Ascending aorta (tissue), 2 donors: Measurements from ENCODE around the gene RLN3. TPM values are rescaled to one million over a fixed set of nuclear protein-coding genes. Genes with fewer than 3 reads are reported as not detected.
"Not testable (repeated sequence)": the region's sequence is repeated elsewhere in the genome, so short reads cannot be mapped to it uniquely, and the experiment has no call there.

Source experiments
- DNase-seq, 2 donors: peaks; one replicate each; pipeline ENCODE4 v3.0.0-alpha.2; 2019; ENCODE audit warnings: low spot score in 2 of 2
- H3K27ac ChIP-seq, 2 donors: fragments of 200-600 bp; sonication (generic); one replicate each; pipeline ENCODE4 v1.5.1; 2016 to 2017; ENCODE audit warnings: mild to moderate bottlenecking in 1 of 2
- H3K27me3 ChIP-seq: fragments of 200-600 bp; sonication (generic); one replicate; pipeline ENCODE4 v1.5.1; 2017
- H3K36me3 ChIP-seq, 2 donors: fragments of 200-600 bp; sonication (generic); one replicate each; pipeline ENCODE4 v1.5.1; 2016
- H3K4me1 ChIP-seq, 2 donors: fragments of 200-600 bp; sonication (generic); one replicate each; pipeline ENCODE4 v1.5.1; 2016 to 2017; ENCODE audit warnings: mild to moderate bottlenecking in 1 of 2
- H3K4me3 ChIP-seq, 2 donors: fragments of 200-600 bp; sonication (generic); one replicate each; pipeline ENCODE4 v1.5.1; 2016 to 2017; ENCODE audit warnings: mild to moderate bottlenecking in 1 of 2
- H3K9me3 ChIP-seq, 2 donors: fragments of 200-600 bp; sonication (generic); one replicate each; pipeline ENCODE4 v1.5.1; 2016
- CTCF ChIP-seq, 3 experiments: fragments of 200-600 bp in 2 of 3; fragments of 450-650 bp in 1 of 3; sonication (generic) in 2 of 3; IDR thresholded peaks; one replicate each; pipeline ENCODE4 v1.5.1; 2016 to 2019; ENCODE audit warnings: antibody characterized with exemption in 3 of 3, mild to moderate bottlenecking in 1 of 3, moderate library complexity in 1 of 3
- intact Hi-C: fragments of 100-400 bp; cut with DNase I; formaldehyde crosslinking; loops from one replicate; pipeline ENCODE4 v1.15.1; 2023
- total RNA-seq: library from RNA; depleted of rRNA; stranded (reverse); fragments of >200 nt; gene quantifications from one replicate; pipeline ENCODE4 v1.1.0, GENCODE V29; 2016

Gene RLN3
- total RNA-seq, 1 donor from 2014 or later, result not detected

- intact Hi-C loops, result no loop called here
Measured at GRCh38 chr19:14039181-14039580, 11.2 kb downstream of the RLN3 start.

GRCh38 chr19:14042659-14043608 is 15.0 kb downstream of the RLN3 start:
- H3K36me3 ChIP-seq, H3K27ac ChIP-seq, intact Hi-C loops, DNase-seq, H3K27me3 ChIP-seq, H3K4me3 ChIP-seq, H3K9me3 ChIP-seq, H3K4me1 ChIP-seq: not testable (repeated sequence)
- peak; percentile 14 to 56 (median 34) for TF ChIP-seq CTCF (IDR thresholded peaks at IDR 0.05)

More at GRCh38 chr19:14039181-14039580, 11.2 kb downstream of the RLN3 start:
- Histone ChIP-seq H3K27me3 (no peaks in the 10 kb centered on the region), H3K36me3 (no peaks in the 10 kb centered on the region), H3K9me3 (no peaks in the 10 kb centered on the region), H3K4me1 (no peaks in the 10 kb centered on the region), H3K27ac (no peak overlapping the region), H3K4me3 (no peak overlapping the region)
- no peak for DNase-seq
- no peak for TF ChIP-seq CTCF (IDR thresholded peaks at IDR 0.05)

GRCh38 chr19:14047866-14048265 is 19.9 kb downstream of the RLN3 start:
- H3K4me1 ChIP-seq, H3K36me3 ChIP-seq, intact Hi-C loops, H3K27me3 ChIP-seq, H3K27ac ChIP-seq, H3K4me3 ChIP-seq, DNase-seq, H3K9me3 ChIP-seq: not testable (repeated sequence)

GRCh38 chr19:14048443-14049153 is 20.6 kb downstream of the RLN3 start:
- Histone ChIP-seq H3K36me3 (no peaks in the 10 kb centered on the region), H3K4me3 (no peak overlapping the region), H3K9me3 (no peaks in the 10 kb centered on the region), H3K27me3 (no peaks in the 10 kb centered on the region), H3K27ac (no peak overlapping the region), H3K4me1 (no peaks in the 10 kb centered on the region)
- TF ChIP-seq CTCF (IDR thresholded peaks at IDR 0.05), result peak; percentile 41 to 70 (median 63)
- DNase-seq, result no peak
- intact Hi-C loops, result no loop called here

- H3K4me3 ChIP-seq, result no peak overlapping the region
- no peaks in the 10 kb centered on the region for H3K4me1 ChIP-seq
- H3K36me3 ChIP-seq, result no peaks in the 10 kb centered on the region
- DNase-seq, result no peak
- H3K27me3 ChIP-seq, result no peaks in the 10 kb centered on the region
- intact Hi-C loops, result no loop called here
- H3K27ac ChIP-seq, result no peak overlapping the region
- TF ChIP-seq CTCF (IDR thresholded peaks at IDR 0.05), result no peak
- no peaks in the 10 kb centered on the region for H3K9me3 ChIP-seq
Measured at GRCh38 chr19:14050512-14050911, 22.6 kb downstream of the RLN3 start.

- H3K9me3 ChIP-seq, DNase-seq, H3K27me3 ChIP-seq, H3K4me3 ChIP-seq, H3K27ac ChIP-seq, H3K4me1 ChIP-seq, intact Hi-C loops, H3K36me3 ChIP-seq: not testable (repeated sequence)
Measured at GRCh38 chr19:14050961-14051360, 23.0 kb downstream of the RLN3 start.
